Endothelial cell of umbilical vein (primary cell): ENCODE results near the gene SFI1. TPM values are rescaled to one million over a fixed set of nuclear protein-coding genes. Genes with fewer than 3 reads are reported as not detected.

Experiments used
- BruUV-seq: library from RNA; stranded (reverse); fragments of 400-500 nt; replicated peaks from 2 replicates; lab custom pipeline; 2021; lab: Mats Ljungman, UMichigan
- CTCF ChIA-PET: fragments of 300-600, 350-600 bp; sonication (Branson Sonifier 250); formaldehyde crosslinking; loops from one replicate; lab custom pipeline; 2021; ENCODE audit warnings: antibody characterized with exemption, inconsistent platforms; lab: Charles Lee
- POLR2A ChIA-PET: fragments of 300-600, 350-600 bp; sonication (Branson Sonifier 250); formaldehyde crosslinking; loops from one replicate; lab custom pipeline; 2021; ENCODE audit warnings: antibody characterized with exemption, inconsistent platforms; lab: Charles Lee
- DNase-seq: peaks from one replicate; pipeline ENCODE4 v3.0.0-alpha.2; 2011; ENCODE audit warnings: low read depth, low spot score
- FAIRE-seq: peaks from 2 replicates; lab custom pipeline; 2011; peaks lifted over from hg19 to GRCh38; lab: Jason Lieb, UNC
- H2AFZ ChIP-seq: 2 replicates; pipeline ENCODE4 v1.6.0; 2012; ENCODE audit warnings: low read depth, low read length, control low read depth, inconsistent platforms
- H3K27ac ChIP-seq: 2 replicates; pipeline ENCODE4 v1.5.1; 2011; ENCODE audit warnings: low read depth, mild to moderate bottlenecking, control low read depth, low read length, moderate library complexity; ENCODE audit not compliant: insufficient read depth
- H3K27me3 ChIP-seq, 2 experiments: 2 replicates each; pipeline versions ENCODE4 v1.6.0 to v1.6.1; 2011; ENCODE audit warnings: low read length in 2 of 2, mixed read lengths in 1 of 2; ENCODE audit not compliant: control insufficient read depth in 2 of 2, insufficient read depth in 2 of 2
- H3K36me3 ChIP-seq, 2 experiments: 2 replicates in 1 of 2; 3 replicates in 1 of 2; pipeline ENCODE4 v1.5.1; 2011; ENCODE audit warnings: low read length in 2 of 2, mild to moderate bottlenecking in 1 of 2, moderate library complexity in 1 of 2; ENCODE audit not compliant: control insufficient read depth in 2 of 2, insufficient read depth in 2 of 2; ENCODE audit errors: extremely low read depth in 1 of 2
- H3K4me1 ChIP-seq: 3 replicates; pipeline ENCODE4 v1.5.1; 2011; ENCODE audit warnings: mild to moderate bottlenecking, low read length; ENCODE audit not compliant: control insufficient read depth, insufficient read depth; ENCODE audit errors: extremely low read depth
- H3K4me2 ChIP-seq: 2 replicates; pipeline ENCODE4 v1.6.1; 2011; ENCODE audit warnings: low read length, control low read depth, mixed read lengths; ENCODE audit not compliant: insufficient read depth
- H3K4me3 ChIP-seq, 3 experiments: fragments of 200-600 bp in 1 of 3; sonication (generic), shearing (Covaris generic) in 1 of 3; replicated peaks in 1 of 3; 2 replicates each; pipeline ENCODE4 v1.5.1; 2011 to 2016; ENCODE audit warnings: control low read depth in 3 of 3, low read length in 3 of 3, mild to moderate bottlenecking in 2 of 3, inconsistent platforms in 1 of 3, low read depth in 1 of 3, moderate library complexity in 1 of 3; ENCODE audit not compliant: insufficient read depth in 1 of 3
- H3K79me2 ChIP-seq: 2 replicates; pipeline ENCODE4 v1.6.0; 2012; ENCODE audit warnings: low read length, inconsistent platforms; ENCODE audit not compliant: control insufficient read depth, insufficient read depth
- H3K9ac ChIP-seq: replicated peaks from 2 replicates; pipeline ENCODE3; 2011; ENCODE audit warnings: low read length, control low read depth; ENCODE audit not compliant: insufficient read depth; ENCODE audit errors: extremely low read depth
- H3K9me1 ChIP-seq: replicated peaks from 3 replicates; pipeline ENCODE4 v1.6.0; 2011; ENCODE audit warnings: mild to moderate bottlenecking, low read length; ENCODE audit not compliant: control insufficient read depth, insufficient read depth; ENCODE audit errors: extremely low read depth
- H3K9me3 ChIP-seq: replicated peaks from 2 replicates; pipeline ENCODE4 v1.5.1; 2012; ENCODE audit warnings: low read length, inconsistent platforms; ENCODE audit not compliant: control insufficient read depth, insufficient read depth
- H4K20me1 ChIP-seq: replicated peaks from 2 replicates; pipeline ENCODE3; 2011; ENCODE audit warnings: mild to moderate bottlenecking, low read length; ENCODE audit not compliant: control insufficient read depth, insufficient read depth; ENCODE audit errors: extremely low read depth
- EZH2 ChIP-seq: IDR thresholded peaks from 2 replicates; pipeline ENCODE4 v1.6.1; 2012; ENCODE audit warnings: borderline replicate concordance, low read depth, mild to moderate bottlenecking, moderate library complexity, low read length, inconsistent platforms; ENCODE audit not compliant: severe bottlenecking
- FOS ChIP-seq: IDR thresholded peaks from 2 replicates; pipeline ENCODE4 v1.6.1; 2011; ENCODE audit warnings: mild to moderate bottlenecking, low read length, moderate library complexity, borderline replicate concordance; ENCODE audit not compliant: insufficient read depth
- GATA2 ChIP-seq: IDR thresholded peaks from 2 replicates; pipeline ENCODE4 v1.7.0; 2011; ENCODE audit warnings: low read depth, mild to moderate bottlenecking, moderate library complexity, mixed read lengths, low read length; ENCODE audit not compliant: insufficient read length, insufficient read depth
- JUN ChIP-seq: IDR thresholded peaks from 2 replicates; pipeline ENCODE4 v1.6.1; 2011; ENCODE audit warnings: borderline replicate concordance, low read depth; ENCODE audit not compliant: insufficient read length, insufficient read depth
- MYC ChIP-seq: IDR thresholded peaks from one replicate; pipeline ENCODE4 v1.6.1; 2011; ENCODE audit warnings: mild to moderate bottlenecking, low read depth, low read length
- POLR2A ChIP-seq: IDR thresholded peaks from 2 replicates; pipeline ENCODE4 v1.6.1; 2012; ENCODE audit warnings: low read depth, mild to moderate bottlenecking, control low read depth, low read length
- POLR2AphosphoS5 ChIP-seq: IDR thresholded peaks from 2 replicates; pipeline ENCODE4 v1.6.1; 2012; ENCODE audit warnings: low read depth, mild to moderate bottlenecking, control low read depth, low read length, moderate library complexity; ENCODE audit not compliant: insufficient read depth
- dilution Hi-C: fragments of 300-500 bp; cut with MboI; formaldehyde crosslinking; loops from one replicate; pipeline ENCODE4 v1.15.0; 2019; ENCODE audit warnings: low sequenced_read_pairs; ENCODE audit not compliant: extremely low pct_ligation_motif_present
- intact Hi-C: fragments of 100-400 bp; cut with micrococcal nuclease; formaldehyde crosslinking; loops from one replicate; pipeline ENCODE4 v1.10.0; 2022
- polyA plus RNA-seq, 4 experiments: library from polyadenylated mRNA; depleted of rRNA in 3 of 4; stranded (reverse) in 3 of 4; unstranded in 1 of 4; fragments of >200 nt; gene quantifications; 2 replicates each; pipeline versions ENCODE4 v1.2.1 to v1.2.3, GENCODE V29; 2011 to 2012; ENCODE audit warnings: missing spikeins in 1 of 4
- total RNA-seq: library from RNA; stranded (reverse); gene quantifications from 2 replicates; pipeline ENCODE4 v1.2.3, GENCODE V29; 2021
- TF ChIP-seq, protein P1 (sequence below): IDR thresholded peaks from 2 replicates; pipeline ENCODE4 v1.6.1; 2011; ENCODE audit not compliant: insufficient read depth, insufficient read length
- TF ChIP-seq, protein P2 (sequence below), 2 donors: IDR thresholded peaks; 1 replicate in 1 of 2; 2 replicates in 1 of 2; pipeline ENCODE4 v1.5.1; 2011; ENCODE audit warnings: low read length in 2 of 2, mild to moderate bottlenecking in 2 of 2, moderate library complexity in 2 of 2, control low read depth in 1 of 2, inconsistent platforms in 1 of 2, low read depth in 1 of 2; ENCODE audit not compliant: insufficient read depth in 1 of 2; ENCODE audit errors: extremely low read depth in 1 of 2

SFI1 gene
- total and polyA plus RNA-seq, 2 donors (not counting 3 experiments of a cell fraction or from before 2014, with no cell fraction given), result 12.5 to 46.4 TPM

DNA sequence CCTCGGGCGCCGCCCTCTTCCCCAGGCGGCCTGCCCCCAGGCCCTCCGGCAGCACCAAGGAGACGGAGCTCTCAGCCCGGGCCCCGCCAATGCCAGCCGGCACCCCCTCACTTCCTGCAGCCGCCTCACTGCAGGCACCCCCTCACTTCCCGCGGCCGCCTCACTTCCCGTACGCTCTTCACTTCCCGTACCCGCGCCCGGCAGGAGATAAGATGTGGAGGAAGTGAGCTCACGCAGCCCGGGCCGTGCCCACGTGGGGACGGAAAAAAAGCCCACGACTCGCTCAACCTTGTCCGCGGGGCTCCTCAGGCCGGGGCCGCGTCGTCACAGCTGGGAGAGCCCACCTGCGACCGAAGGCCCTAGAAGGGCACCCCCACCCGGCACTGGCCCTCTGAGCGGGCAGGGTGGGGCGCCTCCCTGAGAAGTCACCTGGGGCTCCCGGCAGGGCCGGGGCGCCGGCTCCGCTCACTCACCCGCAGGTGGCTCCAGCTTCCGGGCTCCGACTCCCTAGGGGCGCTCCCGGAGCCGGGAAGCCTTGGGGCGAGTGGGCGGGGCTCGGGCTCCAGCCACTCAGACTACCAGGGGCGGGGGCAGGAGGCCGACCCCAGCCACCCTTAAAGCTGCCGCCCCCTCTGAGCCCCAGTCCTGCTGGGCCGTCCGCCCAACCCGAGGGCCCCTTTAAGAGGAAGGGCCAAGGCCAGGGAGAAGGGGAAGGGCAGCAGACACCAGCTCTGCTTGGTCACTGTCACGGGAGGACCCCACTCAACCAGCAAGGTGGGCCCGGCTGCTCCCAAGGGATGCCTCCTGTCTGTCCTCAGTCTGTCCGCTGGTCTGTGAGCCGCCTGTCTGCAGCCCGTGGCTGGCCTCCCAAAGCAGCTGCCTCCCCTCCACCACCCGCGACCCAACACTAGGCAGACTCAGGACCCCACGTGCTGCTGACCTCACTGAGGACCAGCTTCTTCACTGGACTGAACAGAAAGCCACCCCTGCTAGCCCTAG lies 134.3 kb downstream of the SFI1 start:
- DNase-seq, result peak; percentile 89
- ChIA-PET POLR2A (interaction anchor here (0.8 to 1.4 kb wide), 3 partner anchors 10 to 28 kb away, joined by 3 to 4 read pairs (median 3); no protein-coding TSS in a partner anchor), CTCF (interaction anchor here (0.6 to 11.3 kb wide), 13 partner anchors 9 to 179 kb away, joined by 3 to 216 read pairs (median 4); partner anchors contain the start of genes DEPDC5 and PISD)
- Histone ChIP-seq H3K79me2 (peaks cover 55% of the 10 kb centered on the region), H4K20me1 (no peaks in the 10 kb centered on the region), H3K9me3 (no peaks in the 10 kb centered on the region), H3K4me2 (peak overlapping the region; percentile 33), H3K9me1 (no peaks in the 10 kb centered on the region), H3K36me3 (no peaks in the 10 kb centered on the region), H3K4me3 (peak overlapping the region; percentile 42 to 58 (median 43)), H3K27ac (peak overlapping the region; percentile 81), H3K27me3 (no peaks in the 10 kb centered on the region), H3K4me1 (peaks cover 38% of the 10 kb centered on the region), H3K9ac (peak overlapping the region; percentile 85), H2AFZ (peak overlapping the region; percentile 69)
- BruUV-seq, result no TSS peak
- TF ChIP-seq GATA2 (peak; percentile 78), EZH2 (no peak), POLR2A (peak; percentile 39), POLR2AphosphoS5 (peak; percentile 85), MYC (peak; percentile 84), FOS (no peak), JUN (peak; percentile 43)
- TF ChIP-seq, protein P1, sequence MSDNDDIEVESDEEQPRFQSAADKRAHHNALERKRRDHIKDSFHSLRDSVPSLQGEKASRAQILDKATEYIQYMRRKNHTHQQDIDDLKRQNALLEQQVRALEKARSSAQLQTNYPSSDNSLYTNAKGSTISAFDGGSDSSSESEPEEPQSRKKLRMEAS, result peak; percentile 79
- TF ChIP-seq, protein P2, sequence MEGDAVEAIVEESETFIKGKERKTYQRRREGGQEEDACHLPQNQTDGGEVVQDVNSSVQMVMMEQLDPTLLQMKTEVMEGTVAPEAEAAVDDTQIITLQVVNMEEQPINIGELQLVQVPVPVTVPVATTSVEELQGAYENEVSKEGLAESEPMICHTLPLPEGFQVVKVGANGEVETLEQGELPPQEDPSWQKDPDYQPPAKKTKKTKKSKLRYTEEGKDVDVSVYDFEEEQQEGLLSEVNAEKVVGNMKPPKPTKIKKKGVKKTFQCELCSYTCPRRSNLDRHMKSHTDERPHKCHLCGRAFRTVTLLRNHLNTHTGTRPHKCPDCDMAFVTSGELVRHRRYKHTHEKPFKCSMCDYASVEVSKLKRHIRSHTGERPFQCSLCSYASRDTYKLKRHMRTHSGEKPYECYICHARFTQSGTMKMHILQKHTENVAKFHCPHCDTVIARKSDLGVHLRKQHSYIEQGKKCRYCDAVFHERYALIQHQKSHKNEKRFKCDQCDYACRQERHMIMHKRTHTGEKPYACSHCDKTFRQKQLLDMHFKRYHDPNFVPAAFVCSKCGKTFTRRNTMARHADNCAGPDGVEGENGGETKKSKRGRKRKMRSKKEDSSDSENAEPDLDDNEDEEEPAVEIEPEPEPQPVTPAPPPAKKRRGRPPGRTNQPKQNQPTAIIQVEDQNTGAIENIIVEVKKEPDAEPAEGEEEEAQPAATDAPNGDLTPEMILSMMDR (IDR thresholded peaks at IDR 0.05; ENCODE audit: extremely low read depth in 1 of 2, insufficient read depth in 1 of 2, low read depth in 1 of 2, low read length in 2 of 2), result no peak
- dilution Hi-C loops (no loop called here), intact Hi-C loops (loop anchor here (2.0 kb wide), 3 partner anchors 134 to 284 kb away; partner anchors contain the start of genes EIF4ENIF1, PATZ1 and SFI1)
- FAIRE-seq, result peak; percentile 92
